Measurements from ENCODE around the gene MORN3. TPM values are rescaled to one million over a fixed set of nuclear protein-coding genes. Genes with fewer than 3 reads are reported as not detected.

The MORN3 gene
- total and polyA plus RNA-seq, 10 of the 15 experiments (the other 5 are each of a cell fraction or from before 2014, with no cell fraction given) = 0.08 to 0.34 (median 0.17) TPM

DNA sequence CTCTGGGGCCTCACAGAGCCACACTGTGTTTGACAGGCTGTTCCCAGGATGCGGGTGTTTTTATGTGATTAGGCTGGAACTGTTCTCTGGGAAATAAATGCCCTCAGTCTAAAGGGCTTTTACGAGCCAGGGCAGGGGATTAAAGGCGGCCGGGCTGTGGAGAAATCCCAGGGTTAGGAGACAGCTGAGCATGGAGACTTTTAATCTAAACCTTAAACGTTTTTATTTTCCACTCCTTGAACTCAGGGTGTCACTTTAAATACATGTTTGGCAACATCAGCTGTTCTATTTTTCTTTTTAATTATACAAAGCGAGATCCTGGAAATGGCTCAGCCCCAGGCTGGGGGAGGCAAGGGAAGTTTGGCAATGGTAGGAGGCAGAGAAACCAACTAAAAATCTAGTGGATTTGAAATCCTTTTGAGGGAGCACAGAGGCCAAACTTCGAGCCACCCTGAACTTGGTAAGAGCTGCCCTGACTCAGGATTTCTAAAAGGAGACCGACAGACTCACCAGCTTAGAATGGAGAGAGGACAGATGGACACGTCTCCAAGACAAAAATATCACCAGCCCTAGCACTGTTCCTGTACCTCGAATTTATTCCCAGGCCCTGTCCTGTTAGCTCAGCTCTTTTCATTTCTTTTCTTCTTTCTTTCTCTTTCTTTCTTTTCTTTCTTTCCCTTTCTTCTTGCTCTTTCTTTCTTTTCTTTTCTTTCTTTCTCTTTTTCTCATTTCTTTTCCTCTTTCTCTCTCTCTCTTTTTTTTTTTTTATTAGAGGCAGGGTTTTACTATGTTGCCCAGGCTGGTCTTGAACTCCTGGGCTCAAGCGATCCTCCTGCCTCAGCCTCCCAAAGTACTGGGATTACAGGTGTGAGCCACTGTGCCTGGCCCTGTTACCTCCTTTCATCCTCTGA lies 59.0 kb downstream of the MORN3 start:
- 47% methylated on average over 11 of the region's 11 CpGs for WGBS (ENCODE audit: insufficient coverage, insufficient replicate concordance, low lambda C conversion rate, missing lambda C conversion rate)
- H3K4me1 ChIP-seq (ENCODE audit: control insufficient read depth, insufficient read depth, low read length) = peaks cover 11% of the 10 kb centered on the region; the same call in 1 of the 2 replicates
- POLR2A ChIA-PET = interaction anchor here (0.6 to 1.3 kb wide), 4 partner anchors 10 to 460 kb away, joined by 3 to 5 read pairs (median 4); no protein-coding TSS in a partner anchor
- H3K27ac ChIP-seq (ENCODE audit: control insufficient read depth, insufficient read depth) = no peak overlapping the region
- H3K79me2 ChIP-seq (ENCODE audit: control insufficient read depth, insufficient read depth, low read length) = no peaks in the 10 kb centered on the region
- no peaks in the 10 kb centered on the region for H3K36me3 ChIP-seq (ENCODE audit: control insufficient read depth in 2 of 2, insufficient read depth in 2 of 2, low read length in 1 of 2)
- BruUV-seq (replicated peaks) = no TSS peak
- H3K9ac ChIP-seq (ENCODE audit: control insufficient read depth, insufficient read depth, low read length) = no peak overlapping the region
- SMC1A ChIA-PET (ENCODE audit: uncharacterized antibody, unreplicated experiment) = interaction anchor here (0.8 to 1.4 kb wide), 4 partner anchors 9 to 58 kb away, joined by 3 to 5 read pairs (median 4); no protein-coding TSS in a partner anchor
- H3K27me3 ChIP-seq (replicated peaks in 1 of 2; ENCODE audit: control insufficient read depth in 2 of 2, insufficient read depth in 2 of 2, low read length in 1 of 2) = no peaks in the 10 kb centered on the region
- FAIRE-seq (no peak), DNase-seq (ENCODE audit: low read depth, low spot score) (no peak), ATAC-seq (no peak)
- no peak overlapping the region for H2AFZ ChIP-seq (ENCODE audit: control insufficient read depth, low read depth, low read length)
- RAD21 ChIA-PET (ENCODE audit: unreplicated experiment) = no interaction called here
- intact Hi-C loops (cut with micrococcal nuclease; ENCODE audit: unreplicated experiment) = no loop called here
- no peaks in the 10 kb centered on the region for H4K20me1 ChIP-seq (ENCODE audit: control insufficient read depth, insufficient read depth)
- H3K4me2 ChIP-seq (ENCODE audit: control insufficient read depth, insufficient read depth) = no peak overlapping the region
- H3K4me3 ChIP-seq = no peak overlapping the region
- TF ChIP-seq TBL1XR1 (IDR thresholded peaks at IDR 0.05; ENCODE audit: low read depth, low read length) = no peak
- in situ Hi-C loops (cut with MboI) = no loop called here
- H3K9me3 ChIP-seq (replicated peaks; ENCODE audit: control insufficient read depth, insufficient read depth, low read length) = no peaks in the 10 kb centered on the region
- CTCF ChIA-PET = interaction anchor here (0.6 to 1.7 kb wide), 6 partner anchors 10 to 353 kb away, joined by 3 to 8 read pairs (median 4); no protein-coding TSS in a partner anchor

DNA sequence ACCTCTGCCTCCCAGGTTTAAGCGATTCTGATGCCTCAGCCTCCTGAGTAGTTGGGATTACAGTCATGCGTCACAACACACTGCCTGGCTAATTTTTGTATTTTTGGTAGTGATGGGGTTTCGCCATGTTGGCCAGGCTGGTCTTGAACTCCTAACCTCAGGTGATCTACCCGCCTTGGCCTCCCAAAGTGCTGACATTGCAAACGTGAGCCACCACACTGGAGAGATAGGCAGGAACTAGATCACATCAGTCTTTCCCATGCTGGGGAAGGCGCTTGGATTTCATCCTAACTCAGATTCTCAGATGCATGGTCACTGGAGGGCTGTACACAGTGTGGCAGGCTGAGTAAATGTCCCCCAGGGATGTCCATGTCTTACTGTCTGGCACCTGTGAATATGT lies 61.2 kb downstream of the MORN3 start:
- BruUV-seq (replicated peaks) = no TSS peak
- Histone ChIP-seq H3K4me3 (no peak overlapping the region), H2AFZ (ENCODE audit: control insufficient read depth, low read depth, low read length) (no peak overlapping the region), H3K9me3 (replicated peaks; ENCODE audit: control insufficient read depth, insufficient read depth, low read length) (no peaks in the 10 kb centered on the region), H3K9ac (ENCODE audit: control insufficient read depth, insufficient read depth, low read length) (no peak overlapping the region), H3K4me2 (ENCODE audit: control insufficient read depth, insufficient read depth) (no peak overlapping the region), H3K4me1 (ENCODE audit: control insufficient read depth, insufficient read depth, low read length) (0 out of 2 replicates have a peak, but pooled peaks cover 2% of the 10 kb centered on the region), H3K79me2 (ENCODE audit: control insufficient read depth, insufficient read depth, low read length) (no peaks in the 10 kb centered on the region), H3K27ac (ENCODE audit: control insufficient read depth, insufficient read depth) (no peak overlapping the region), H3K36me3 (ENCODE audit: control insufficient read depth in 2 of 2, insufficient read depth in 2 of 2, low read length in 1 of 2) (no peaks in the 10 kb centered on the region), H4K20me1 (ENCODE audit: control insufficient read depth, insufficient read depth) (no peaks in the 10 kb centered on the region), H3K27me3 (replicated peaks in 1 of 2; ENCODE audit: control insufficient read depth in 2 of 2, insufficient read depth in 2 of 2, low read length in 1 of 2) (no peaks in the 10 kb centered on the region)
- FAIRE-seq (no peak), ATAC-seq (no peak), DNase-seq (ENCODE audit: low read depth, low spot score) (no peak)
- RAD21 ChIA-PET (ENCODE audit: unreplicated experiment) = no interaction called here
- intact Hi-C loops (cut with micrococcal nuclease; ENCODE audit: unreplicated experiment) = no loop called here
- in situ Hi-C loops (cut with MboI) = no loop called here
- 54% methylated on average over 6 of the region's 6 CpGs for WGBS (ENCODE audit: insufficient coverage, insufficient replicate concordance, low lambda C conversion rate, missing lambda C conversion rate)
- SMC1A ChIA-PET (ENCODE audit: uncharacterized antibody, unreplicated experiment) = no interaction called here
- CTCF ChIA-PET = no interaction called here
- TF ChIP-seq RUNX3 (IDR thresholded peaks at IDR 0.05; ENCODE audit: low read length) = no peak
- TF ChIP-seq ZNF24 (IDR thresholded peaks at IDR 0.05) = no peak
- TF ChIP-seq BRCA1 (IDR thresholded peaks at IDR 0.05; ENCODE audit: low read depth, low read length) = no peak
- TF ChIP-seq, protein P1, sequence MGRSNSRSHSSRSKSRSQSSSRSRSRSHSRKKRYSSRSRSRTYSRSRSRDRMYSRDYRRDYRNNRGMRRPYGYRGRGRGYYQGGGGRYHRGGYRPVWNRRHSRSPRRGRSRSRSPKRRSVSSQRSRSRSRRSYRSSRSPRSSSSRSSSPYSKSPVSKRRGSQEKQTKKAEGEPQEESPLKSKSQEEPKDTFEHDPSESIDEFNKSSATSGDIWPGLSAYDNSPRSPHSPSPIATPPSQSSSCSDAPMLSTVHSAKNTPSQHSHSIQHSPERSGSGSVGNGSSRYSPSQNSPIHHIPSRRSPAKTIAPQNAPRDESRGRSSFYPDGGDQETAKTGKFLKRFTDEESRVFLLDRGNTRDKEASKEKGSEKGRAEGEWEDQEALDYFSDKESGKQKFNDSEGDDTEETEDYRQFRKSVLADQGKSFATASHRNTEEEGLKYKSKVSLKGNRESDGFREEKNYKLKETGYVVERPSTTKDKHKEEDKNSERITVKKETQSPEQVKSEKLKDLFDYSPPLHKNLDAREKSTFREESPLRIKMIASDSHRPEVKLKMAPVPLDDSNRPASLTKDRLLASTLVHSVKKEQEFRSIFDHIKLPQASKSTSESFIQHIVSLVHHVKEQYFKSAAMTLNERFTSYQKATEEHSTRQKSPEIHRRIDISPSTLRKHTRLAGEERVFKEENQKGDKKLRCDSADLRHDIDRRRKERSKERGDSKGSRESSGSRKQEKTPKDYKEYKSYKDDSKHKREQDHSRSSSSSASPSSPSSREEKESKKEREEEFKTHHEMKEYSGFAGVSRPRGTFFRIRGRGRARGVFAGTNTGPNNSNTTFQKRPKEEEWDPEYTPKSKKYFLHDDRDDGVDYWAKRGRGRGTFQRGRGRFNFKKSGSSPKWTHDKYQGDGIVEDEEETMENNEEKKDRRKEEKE (IDR thresholded peaks at IDR 0.05) = no peak
- TF ChIP-seq MTA2 (IDR thresholded peaks at IDR 0.05; ENCODE audit: low read depth) = no peak
- no peak for TF ChIP-seq HDGF (IDR thresholded peaks at IDR 0.05)
- no peak for TF ChIP-seq SMAD1 (IDR thresholded peaks at IDR 0.05; ENCODE audit: low read depth, partially characterized antibody)
- POLR2A ChIA-PET = no interaction called here
